ENCODE data around the gene CTNNBIP1. TPM values are rescaled to one million over a fixed set of nuclear protein-coding genes. Genes with fewer than 3 reads are reported as not detected.

Gene CTNNBIP1
- total and polyA plus RNA-seq, 3 donors from 2014 or later = 45.3 to 60.8 (median 48.1) TPM

DNA sequence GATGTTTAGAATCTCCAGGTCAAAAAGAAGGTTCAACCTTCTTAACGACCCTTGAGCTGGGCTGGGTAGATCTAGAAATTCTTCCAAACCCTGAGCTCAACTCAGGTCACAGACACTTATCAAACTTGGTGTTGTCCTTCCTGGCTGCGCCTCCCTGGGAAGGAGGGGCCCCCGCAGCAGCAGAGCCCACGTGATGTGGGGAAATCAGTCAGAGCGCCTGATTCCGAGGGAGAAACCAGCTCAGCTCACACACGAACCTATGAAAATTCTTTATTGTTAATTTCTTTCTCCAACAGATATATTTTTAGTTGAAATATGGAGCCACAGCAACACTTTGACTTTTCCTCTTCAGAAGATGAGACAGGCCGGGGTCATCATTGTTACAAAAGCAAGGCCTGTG lies 62.0 kb downstream of the CTNNBIP1 start:
- Histone ChIP-seq H3K27me3 (no peaks in the 10 kb centered on the region), H3K4me1 (peaks cover 5% of the 10 kb centered on the region), H3K9me3 (no peaks in the 10 kb centered on the region), H3K27ac (no peak overlapping the region), H3K36me3 (ENCODE audit: low read depth, missing control alignments) (no peaks in the 10 kb centered on the region), H3K4me3 (no peak overlapping the region)
- intact Hi-C loops (cut with DNase I; ENCODE audit: low total_unique reads) = no loop called here
- no peak for TF ChIP-seq POLR2A (IDR thresholded peaks at IDR 0.05)
- TF ChIP-seq, protein P1, sequence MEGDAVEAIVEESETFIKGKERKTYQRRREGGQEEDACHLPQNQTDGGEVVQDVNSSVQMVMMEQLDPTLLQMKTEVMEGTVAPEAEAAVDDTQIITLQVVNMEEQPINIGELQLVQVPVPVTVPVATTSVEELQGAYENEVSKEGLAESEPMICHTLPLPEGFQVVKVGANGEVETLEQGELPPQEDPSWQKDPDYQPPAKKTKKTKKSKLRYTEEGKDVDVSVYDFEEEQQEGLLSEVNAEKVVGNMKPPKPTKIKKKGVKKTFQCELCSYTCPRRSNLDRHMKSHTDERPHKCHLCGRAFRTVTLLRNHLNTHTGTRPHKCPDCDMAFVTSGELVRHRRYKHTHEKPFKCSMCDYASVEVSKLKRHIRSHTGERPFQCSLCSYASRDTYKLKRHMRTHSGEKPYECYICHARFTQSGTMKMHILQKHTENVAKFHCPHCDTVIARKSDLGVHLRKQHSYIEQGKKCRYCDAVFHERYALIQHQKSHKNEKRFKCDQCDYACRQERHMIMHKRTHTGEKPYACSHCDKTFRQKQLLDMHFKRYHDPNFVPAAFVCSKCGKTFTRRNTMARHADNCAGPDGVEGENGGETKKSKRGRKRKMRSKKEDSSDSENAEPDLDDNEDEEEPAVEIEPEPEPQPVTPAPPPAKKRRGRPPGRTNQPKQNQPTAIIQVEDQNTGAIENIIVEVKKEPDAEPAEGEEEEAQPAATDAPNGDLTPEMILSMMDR (IDR thresholded peaks at IDR 0.05) = no peak
- 53 to 77% methylated on average over 8 of the region's 8 CpGs for WGBS, 2 donors
- DNase-seq = peak; percentile 63

DNA sequence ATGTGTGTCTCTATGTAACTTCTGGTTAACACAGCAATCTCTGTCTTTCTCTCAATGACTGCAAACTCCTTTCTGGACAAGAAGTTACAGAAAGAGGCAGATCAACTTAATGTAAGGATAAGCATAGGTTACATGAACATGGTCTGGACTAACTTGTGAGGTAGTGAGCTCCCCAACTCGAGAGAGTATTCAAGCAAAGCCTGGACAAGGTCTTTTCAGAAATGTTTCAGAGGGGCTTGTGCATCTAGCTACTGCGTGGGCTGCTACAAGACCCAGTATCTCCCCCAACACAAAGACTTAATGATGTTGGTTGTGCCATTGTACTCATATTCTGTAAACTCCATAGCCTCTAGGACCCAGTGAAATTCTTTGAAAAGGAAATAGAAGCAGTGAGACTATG lies 62.8 kb downstream of the CTNNBIP1 start:
- WGBS, 2 donors = 92% methylated on average over 2 of the region's 2 CpGs
- TF ChIP-seq POLR2A (IDR thresholded peaks at IDR 0.05) = no peak
- TF ChIP-seq, protein P1 (IDR thresholded peaks at IDR 0.05) = no peak
- Histone ChIP-seq H3K27ac (no peak overlapping the region), H3K9me3 (no peaks in the 10 kb centered on the region), H3K36me3 (ENCODE audit: low read depth, missing control alignments) (no peaks in the 10 kb centered on the region), H3K4me1 (peaks cover 5% of the 10 kb centered on the region), H3K4me3 (no peak overlapping the region), H3K27me3 (no peaks in the 10 kb centered on the region)
- intact Hi-C loops (cut with DNase I; ENCODE audit: low total_unique reads) = no loop called here
- DNase-seq = no peak

DNA sequence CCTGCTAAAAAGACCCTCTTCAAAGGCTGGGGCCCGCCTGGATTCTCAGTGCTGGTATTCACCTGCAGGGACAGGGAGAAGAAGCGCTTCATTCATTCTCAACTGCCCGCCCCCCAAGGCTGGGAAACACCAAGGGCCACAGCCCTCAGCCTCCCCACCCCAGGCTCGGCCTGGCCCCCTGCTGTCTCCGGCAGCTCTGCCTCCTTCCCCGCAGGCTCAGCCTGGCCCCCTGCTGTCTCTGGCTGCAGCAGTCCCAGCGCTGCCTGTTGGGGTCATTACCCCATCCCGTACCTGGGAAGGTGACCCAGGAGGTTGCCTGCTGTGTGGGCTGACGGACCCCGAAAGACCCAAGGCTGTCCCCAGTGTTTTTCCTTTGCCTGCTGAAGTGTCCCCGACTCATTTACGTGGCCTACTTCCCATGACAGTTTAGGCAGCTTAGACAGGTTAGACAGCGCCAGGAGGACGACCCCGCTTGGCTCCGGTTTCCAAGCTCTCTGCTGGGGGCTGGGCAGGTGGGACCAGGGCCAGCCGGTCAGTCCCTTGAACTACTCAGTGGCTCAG lies 63.4 kb downstream of the CTNNBIP1 start:
- no peaks in the 10 kb centered on the region for H3K36me3 ChIP-seq (ENCODE audit: low read depth, missing control alignments)
- peaks cover 5% of the 10 kb centered on the region for H3K4me1 ChIP-seq
- no peak for DNase-seq
- H3K9me3 ChIP-seq = no peaks in the 10 kb centered on the region
- H3K4me3 ChIP-seq = no peak overlapping the region
- intact Hi-C loops (cut with DNase I; ENCODE audit: low total_unique reads) = no loop called here
- TF ChIP-seq, protein P1 (IDR thresholded peaks at IDR 0.05) = no peak
- no peak for TF ChIP-seq POLR2A (IDR thresholded peaks at IDR 0.05)
- 85 to 88% methylated on average over 14 to 17 of the region's 17 CpGs for WGBS, 2 donors
- H3K27ac ChIP-seq = no peak overlapping the region
- no peaks in the 10 kb centered on the region for H3K27me3 ChIP-seq

DNA sequence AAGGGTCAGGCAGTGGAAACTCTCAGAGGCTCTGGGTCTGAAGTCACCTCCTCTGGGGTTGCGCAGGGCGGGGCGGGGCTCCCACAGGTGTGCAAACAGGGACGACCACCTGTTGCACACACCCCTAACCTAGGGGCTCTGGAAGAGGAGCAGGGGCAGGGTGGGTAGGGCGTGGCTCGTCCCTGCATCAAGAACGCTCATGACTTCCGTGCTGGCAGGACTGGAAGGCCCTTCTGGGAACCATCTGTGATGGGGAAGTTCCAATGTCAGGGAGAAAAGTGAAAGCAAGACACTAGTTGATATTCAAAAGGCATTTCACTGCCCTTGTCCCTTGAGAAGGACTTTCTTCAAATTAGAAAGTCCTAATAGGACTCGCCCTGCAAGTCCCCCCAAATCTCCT lies 64.2 kb downstream of the CTNNBIP1 start:
- 76 to 89% methylated on average over 9 of the region's 9 CpGs for WGBS, 2 donors
- H3K27me3 ChIP-seq = no peaks in the 10 kb centered on the region
- H3K9me3 ChIP-seq = no peaks in the 10 kb centered on the region
- intact Hi-C loops (cut with DNase I; ENCODE audit: low total_unique reads) = no loop called here
- no peak overlapping the region for H3K27ac ChIP-seq
- no peak for DNase-seq
- no peak overlapping the region for H3K4me3 ChIP-seq
- no peak for TF ChIP-seq POLR2A (IDR thresholded peaks at IDR 0.05)
- TF ChIP-seq, protein P1 (IDR thresholded peaks at IDR 0.05) = no peak
- H3K4me1 ChIP-seq = peaks cover 5% of the 10 kb centered on the region
- no peaks in the 10 kb centered on the region for H3K36me3 ChIP-seq (ENCODE audit: low read depth, missing control alignments)

DNA sequence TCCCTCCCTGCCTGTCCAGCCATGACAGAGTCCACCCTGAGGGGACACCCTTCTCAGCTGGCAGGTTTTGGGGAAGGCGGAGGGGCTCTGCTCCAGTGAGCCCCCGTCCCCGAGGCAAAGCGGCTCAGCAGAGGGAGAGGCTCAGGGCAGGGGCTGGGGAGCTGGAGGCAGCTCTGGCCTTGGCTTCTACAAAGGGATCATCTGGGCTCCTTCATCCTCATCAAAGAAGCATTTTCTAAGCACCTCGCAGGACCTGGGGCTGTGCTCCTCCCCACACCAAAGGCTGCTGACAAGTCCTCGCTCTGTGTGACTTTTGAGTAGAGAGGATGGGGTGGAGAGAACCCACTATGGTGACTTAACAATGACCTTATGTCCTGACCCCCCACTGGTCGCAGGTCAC lies 65.3 kb downstream of the CTNNBIP1 start:
- DNase-seq = no peak
- Histone ChIP-seq H3K9me3 (no peaks in the 10 kb centered on the region), H3K27ac (no peak overlapping the region), H3K27me3 (no peaks in the 10 kb centered on the region), H3K4me3 (no peak overlapping the region), H3K4me1 (peaks cover 5% of the 10 kb centered on the region), H3K36me3 (ENCODE audit: low read depth, missing control alignments) (no peaks in the 10 kb centered on the region)
- WGBS, 2 donors = 79 to 85% methylated on average over 5 of the region's 7 CpGs
- intact Hi-C loops (cut with DNase I; ENCODE audit: low total_unique reads) = no loop called here
- TF ChIP-seq, protein P1 (IDR thresholded peaks at IDR 0.05) = no peak
- no peak for TF ChIP-seq POLR2A (IDR thresholded peaks at IDR 0.05)

Data from testis (tissue), 3 donors.